Caco-2 (cell line): ENCODE measurements around the gene IMP3. TPM values are rescaled to one million over a fixed set of nuclear protein-coding genes. Genes with fewer than 3 reads are reported as not detected.
A peak's percentile ranks its signal among the peaks of the same experiment; 100 is the strongest.

ENCODE experiments used
- BruUV-seq: library from RNA; stranded (reverse); fragments of 400-500 nt; replicated peaks from 2 replicates; lab custom pipeline; 2021; lab: Mats Ljungman, UMichigan
- CTCF ChIA-PET: fragments of 300-600 bp; sonication (Branson Sonifier 250); formaldehyde crosslinking; loops from one replicate; lab custom pipeline; 2022; ENCODE audit warnings: antibody characterized with exemption; lab: Charles Lee
- POLR2A ChIA-PET: fragments of 300-600 bp; sonication (Branson Sonifier 250); formaldehyde crosslinking; loops from one replicate; lab custom pipeline; 2022; ENCODE audit warnings: antibody characterized with exemption; lab: Charles Lee
- DNase-seq, 2 experiments: peaks; one replicate each; pipeline versions ENCODE4 v3.0.0 to v3.0.0-alpha.2; 2020 to 2022
- H3K27me3 ChIP-seq: replicated peaks from 2 replicates; pipeline ENCODE4 v1.6.0; 2011; ENCODE audit warnings: low read length; ENCODE audit not compliant: control insufficient read depth, insufficient read depth
- H3K36me3 ChIP-seq: 2 replicates; pipeline ENCODE4 v1.5.1; 2011; ENCODE audit warnings: low read length; ENCODE audit not compliant: control insufficient read depth, insufficient read depth
- H3K4me1 ChIP-seq: fragments of 250-450 bp; sonication (Bioruptor Pico); 2 replicates; pipeline ENCODE4 v1.5.1; 2020; ENCODE audit warnings: mild to moderate bottlenecking
- H3K4me3 ChIP-seq: 2 replicates; pipeline ENCODE4 v1.5.1; 2011; ENCODE audit warnings: low read depth, mild to moderate bottlenecking, control low read depth, low read length
- H3K9me3 ChIP-seq: fragments of 250-450 bp; sonication (Bioruptor Pico); 2 replicates; pipeline ENCODE4 v1.5.1; 2020; ENCODE audit warnings: mild to moderate bottlenecking, moderate library complexity
- H3K27ac Mint-ChIP-seq: one replicate; pipeline ENCODE4 v1.8.0; 2022; ENCODE audit warnings: mixed read lengths; ENCODE audit not compliant: unreplicated experiment
- H3K27me3 Mint-ChIP-seq: one replicate; pipeline ENCODE4 v1.8.0; 2022; ENCODE audit warnings: mixed read lengths; ENCODE audit not compliant: insufficient read depth, unreplicated experiment
- H3K36me3 Mint-ChIP-seq: one replicate; pipeline ENCODE4 v1.8.0; 2022; ENCODE audit warnings: mild to moderate bottlenecking, mixed read lengths; ENCODE audit not compliant: insufficient read depth, unreplicated experiment
- H3K4me1 Mint-ChIP-seq: one replicate; pipeline ENCODE4 v1.8.0; 2022; ENCODE audit warnings: low read depth, mixed read lengths; ENCODE audit not compliant: unreplicated experiment
- H3K4me3 Mint-ChIP-seq: one replicate; pipeline ENCODE4 v1.8.0; 2022; ENCODE audit warnings: mild to moderate bottlenecking, moderate library complexity, mixed read lengths; ENCODE audit not compliant: unreplicated experiment
- H3K9me3 Mint-ChIP-seq: one replicate; pipeline ENCODE4 v1.8.0; 2022; ENCODE audit warnings: mixed read lengths; ENCODE audit not compliant: unreplicated experiment
- CTCF ChIP-seq, 2 experiments: fragments of 200-600 bp in 1 of 2; IDR thresholded peaks; 1 replicate in 1 of 2; 2 replicates in 1 of 2; pipeline versions ENCODE4 v1.5.1 to v1.8.0; 2011 to 2022; ENCODE audit warnings: antibody characterized with exemption in 1 of 2, control low read depth in 1 of 2, inconsistent platforms in 1 of 2, low read depth in 1 of 2, low read length in 1 of 2, mild to moderate bottlenecking in 1 of 2, moderate library complexity in 1 of 2; ENCODE audit not compliant: insufficient read depth in 1 of 2, severe bottlenecking in 1 of 2, unreplicated experiment in 1 of 2
- intact Hi-C: fragments of 100-400 bp; cut with micrococcal nuclease; formaldehyde crosslinking; loops from one replicate; pipeline ENCODE4 v1.10.0; 2022; ENCODE audit not compliant: unreplicated experiment
- total RNA-seq: library from RNA; stranded (reverse); gene quantifications from 2 replicates; pipeline ENCODE4 v1.2.3, GENCODE V29; 2022

Gene IMP3
- total RNA-seq, 1 experiment from 2014 or later = 60.4 TPM

GRCh38 chr15:75671730-75672602 is 31.9 kb upstream of the IMP3 start:
- Mint-ChIP-seq H3K4me3 (no peak overlapping the region), H3K36me3 (no peaks in the 10 kb centered on the region), H3K27ac (peak overlapping the region; percentile 60), H3K27me3 (no peaks in the 10 kb centered on the region), H3K9me3 (no peaks in the 10 kb centered on the region), H3K4me1 (peaks cover 7% of the 10 kb centered on the region)
- Histone ChIP-seq H3K9me3 (no peaks in the 10 kb centered on the region), H3K36me3 (no peaks in the 10 kb centered on the region), H3K4me1 (peaks cover 25% of the 10 kb centered on the region), H3K27me3 (no peaks in the 10 kb centered on the region), H3K4me3 (no peak overlapping the region)
- ChIA-PET CTCF (interaction anchor here (1.0 to 2.0 kb wide), 6 partner anchors 8 to 304 kb away, joined by 3 to 13 read pairs (median 3); partner anchors contain the start of genes SNUPN and SNX33), POLR2A (interaction anchor here (0.5 to 2.6 kb wide), 4 partner anchors 20 to 471 kb away, joined by 3 to 10 read pairs (median 6); partner anchors contain the start of genes IMP3 and SNX33)
- intact Hi-C loops = loop anchor here (1.0 kb wide), 1 partner anchor 8 kb away; no protein-coding TSS in a partner anchor
- no TSS peak for BruUV-seq
- no peak for DNase-seq
- TF ChIP-seq CTCF (IDR thresholded peaks at IDR 0.05; ENCODE audit: insufficient read depth in 1 of 2, low read depth in 1 of 2, low read length in 1 of 2, severe bottlenecking in 1 of 2, unreplicated experiment in 1 of 2) = no peak

- peaks cover 44% of the 10 kb centered on the region for H3K4me1 ChIP-seq
- DNase-seq = no peak
- no peaks in the 10 kb centered on the region for H3K27me3 ChIP-seq
- ChIA-PET CTCF (no interaction called here), POLR2A (no interaction called here)
- Mint-ChIP-seq H3K36me3 (peaks cover 8% of the 10 kb centered on the region), H3K4me1 (peaks cover 26% of the 10 kb centered on the region), H3K4me3 (no peak overlapping the region), H3K27me3 (no peaks in the 10 kb centered on the region), H3K9me3 (no peaks in the 10 kb centered on the region), H3K27ac (no peak overlapping the region)
- H3K36me3 ChIP-seq = no peaks in the 10 kb centered on the region; the same call in 1 of the 2 replicates
- H3K9me3 ChIP-seq = no peaks in the 10 kb centered on the region
- BruUV-seq = no TSS peak
- intact Hi-C loops = no loop called here
- no peak overlapping the region for H3K4me3 ChIP-seq
- no peak for TF ChIP-seq CTCF (IDR thresholded peaks at IDR 0.05; ENCODE audit: insufficient read depth in 1 of 2, low read depth in 1 of 2, low read length in 1 of 2, severe bottlenecking in 1 of 2, unreplicated experiment in 1 of 2)
These were observed 29.8 kb upstream of the IMP3 start for GRCh38 chr15:75669879-75670212.

- POLR2A ChIA-PET = no interaction called here
- H3K27ac Mint-ChIP-seq = no peak overlapping the region
- no peaks in the 10 kb centered on the region for H3K27me3 Mint-ChIP-seq
- H3K4me1 Mint-ChIP-seq = peaks cover 31% of the 10 kb centered on the region
- no TSS peak for BruUV-seq
- no peak for DNase-seq
- CTCF ChIA-PET = no interaction called here
- H3K36me3 Mint-ChIP-seq = peaks cover 13% of the 10 kb centered on the region
- Histone ChIP-seq H3K4me3 (no peak overlapping the region), H3K36me3 (no peaks in the 10 kb centered on the region; the same call in 1 of the 2 replicates), H3K27me3 (no peaks in the 10 kb centered on the region), H3K4me1 (peaks cover 49% of the 10 kb centered on the region), H3K9me3 (no peaks in the 10 kb centered on the region)
- no peak for TF ChIP-seq CTCF (IDR thresholded peaks at IDR 0.05; ENCODE audit: insufficient read depth in 1 of 2, low read depth in 1 of 2, low read length in 1 of 2, severe bottlenecking in 1 of 2, unreplicated experiment in 1 of 2)
- intact Hi-C loops = no loop called here
- H3K9me3 Mint-ChIP-seq = no peaks in the 10 kb centered on the region
- no peak overlapping the region for H3K4me3 Mint-ChIP-seq
These were observed 29.3 kb upstream of the IMP3 start for GRCh38 chr15:75669191-75669878.
